Nephron progenitor cell (in vitro differentiated cells): ENCODE data around the gene NPBWR2.

Experiments
- DNase-seq: peaks from one replicate; pipeline ENCODE4 v3.0.0; 2021
- H3K27ac Mint-ChIP-seq: 2 replicates; pipeline ENCODE4 v1.8.0; 2021; ENCODE audit warnings: mild to moderate bottlenecking, moderate library complexity, mixed read lengths
- H3K27me3 Mint-ChIP-seq: 2 replicates; pipeline ENCODE4 v1.8.0; 2021; ENCODE audit warnings: mild to moderate bottlenecking, low read depth, mixed read lengths; ENCODE audit not compliant: poor library complexity
- H3K36me3 Mint-ChIP-seq: 2 replicates; pipeline ENCODE4 v1.8.0; 2021; ENCODE audit warnings: low read depth, mixed read lengths
- H3K4me1 Mint-ChIP-seq: 2 replicates; pipeline ENCODE4 v1.8.0; 2021; ENCODE audit warnings: mixed read lengths
- H3K4me3 Mint-ChIP-seq: 2 replicates; pipeline ENCODE4 v1.8.0; 2021; ENCODE audit warnings: mild to moderate bottlenecking, moderate library complexity, mixed read lengths
- H3K9me3 Mint-ChIP-seq: 2 replicates; pipeline ENCODE4 v1.8.0; 2021; ENCODE audit warnings: mild to moderate bottlenecking, moderate library complexity, mixed read lengths
- CTCF ChIP-seq: fragments of 200-600 bp; sonication (generic); IDR thresholded peaks from 2 replicates; pipeline ENCODE4 v1.5.0; 2021; ENCODE audit warnings: antibody characterized with exemption

Gene NPBWR2

GRCh38 chr20:64084685-64085152, 22.6 kb downstream of the NPBWR2 start:
- H3K36me3 Mint-ChIP-seq = no peaks in the 10 kb centered on the region
- peaks cover 27% of the 10 kb centered on the region for H3K4me1 Mint-ChIP-seq
- peak overlapping the region; percentile 88 for H3K4me3 Mint-ChIP-seq
- peaks cover 16% of the 10 kb centered on the region for H3K9me3 Mint-ChIP-seq
- no peak for DNase-seq
- peaks cover 81% of the 10 kb centered on the region for H3K27me3 Mint-ChIP-seq
- TF ChIP-seq CTCF = no peak
- no peak overlapping the region for H3K27ac Mint-ChIP-seq

- Mint-ChIP-seq H3K36me3 (no peaks in the 10 kb centered on the region), H3K4me3 (peak within 1 kb of the TSS; percentile 88), H3K27ac (no peak within 1 kb of the TSS), H3K4me1 (peaks cover 28% of the 10 kb centered on the region), H3K27me3 (peaks cover 75% of the 10 kb centered on the region), H3K9me3 (peaks cover 16% of the 10 kb centered on the region)
- TF ChIP-seq CTCF = no peak
- no peak for DNase-seq
These were observed 23.3 kb downstream of the NPBWR2 start, which contains the start of gene LKAAEAR1 for GRCh38 chr20:64083804-64084684. Gene LKAAEAR1, minus strand, starts transcription at chr20:64084398. Its CDS starts 179 bp downstream, at chr20:64084219.

GRCh38 chr20:64083378-64083803, 24.0 kb downstream of the NPBWR2 start:
- peak; percentile 91 for DNase-seq
- Mint-ChIP-seq H3K27ac (no peak overlapping the region), H3K36me3 (no peaks in the 10 kb centered on the region), H3K4me1 (peaks cover 34% of the 10 kb centered on the region), H3K4me3 (peak overlapping the region; percentile 71), H3K9me3 (peaks cover 15% of the 10 kb centered on the region), H3K27me3 (peaks cover 68% of the 10 kb centered on the region)
- peak; percentile 46 for TF ChIP-seq CTCF

GRCh38 chr20:64082820-64083377, 24.5 kb downstream of the NPBWR2 start:
- Mint-ChIP-seq H3K4me3 (peak overlapping the region; percentile 71), H3K9me3 (peaks cover 11% of the 10 kb centered on the region), H3K27me3 (peaks cover 63% of the 10 kb centered on the region), H3K27ac (no peak overlapping the region), H3K4me1 (peaks cover 37% of the 10 kb centered on the region), H3K36me3 (no peaks in the 10 kb centered on the region)
- TF ChIP-seq CTCF = no peak
- no peak for DNase-seq

GRCh38 chr20:64082126-64082731, 25.1 kb downstream of the NPBWR2 start:
- peak; percentile 41 for DNase-seq
- Mint-ChIP-seq H3K9me3 (peaks cover 6% of the 10 kb centered on the region), H3K27me3 (peaks cover 58% of the 10 kb centered on the region)

More at GRCh38 chr20:64082126-64082731, 25.1 kb downstream of the NPBWR2 start:
- no peak overlapping the region for H3K27ac Mint-ChIP-seq
- H3K36me3 Mint-ChIP-seq = no peaks in the 10 kb centered on the region
- no peak for TF ChIP-seq CTCF
- H3K4me3 Mint-ChIP-seq = peak overlapping the region; percentile 49
- peaks cover 39% of the 10 kb centered on the region for H3K4me1 Mint-ChIP-seq
